Endothelial cell of umbilical vein (primary cell): Measurements from ENCODE around the gene IRF9. TPM values are rescaled to one million over a fixed set of nuclear protein-coding genes. Genes with fewer than 3 reads are reported as not detected.

ENCODE experiments used
- BruUV-seq: library from RNA; stranded (reverse); fragments of 400-500 nt; replicated peaks from 2 replicates; lab custom pipeline; 2021; lab: Mats Ljungman, UMichigan
- CTCF ChIA-PET: fragments of 300-600, 350-600 bp; sonication (Branson Sonifier 250); formaldehyde crosslinking; loops from one replicate; lab custom pipeline; 2021; ENCODE audit warnings: antibody characterized with exemption, inconsistent platforms; lab: Charles Lee
- POLR2A ChIA-PET: fragments of 300-600, 350-600 bp; sonication (Branson Sonifier 250); formaldehyde crosslinking; loops from one replicate; lab custom pipeline; 2021; ENCODE audit warnings: antibody characterized with exemption, inconsistent platforms; lab: Charles Lee
- DNase-seq: peaks from one replicate; pipeline ENCODE4 v3.0.0-alpha.2; 2011; ENCODE audit warnings: low read depth, low spot score
- FAIRE-seq: peaks from 2 replicates; lab custom pipeline; 2011; peaks lifted over from hg19 to GRCh38; lab: Jason Lieb, UNC
- H2AFZ ChIP-seq: 2 replicates; pipeline ENCODE4 v1.6.0; 2012; ENCODE audit warnings: low read depth, low read length, control low read depth, inconsistent platforms
- H3K27ac ChIP-seq: 2 replicates; pipeline ENCODE4 v1.5.1; 2011; ENCODE audit warnings: low read depth, mild to moderate bottlenecking, control low read depth, low read length, moderate library complexity; ENCODE audit not compliant: insufficient read depth
- H3K27me3 ChIP-seq, 2 experiments: 2 replicates each; pipeline versions ENCODE4 v1.6.0 to v1.6.1; 2011; ENCODE audit warnings: low read length in 2 of 2, mixed read lengths in 1 of 2; ENCODE audit not compliant: control insufficient read depth in 2 of 2, insufficient read depth in 2 of 2
- H3K36me3 ChIP-seq, 2 experiments: 2 replicates in 1 of 2; 3 replicates in 1 of 2; pipeline ENCODE4 v1.5.1; 2011; ENCODE audit warnings: low read length in 2 of 2, mild to moderate bottlenecking in 1 of 2, moderate library complexity in 1 of 2; ENCODE audit not compliant: control insufficient read depth in 2 of 2, insufficient read depth in 2 of 2; ENCODE audit errors: extremely low read depth in 1 of 2
- H3K4me1 ChIP-seq: 3 replicates; pipeline ENCODE4 v1.5.1; 2011; ENCODE audit warnings: mild to moderate bottlenecking, low read length; ENCODE audit not compliant: control insufficient read depth, insufficient read depth; ENCODE audit errors: extremely low read depth
- H3K4me2 ChIP-seq: 2 replicates; pipeline ENCODE4 v1.6.1; 2011; ENCODE audit warnings: low read length, control low read depth, mixed read lengths; ENCODE audit not compliant: insufficient read depth
- H3K4me3 ChIP-seq, 3 experiments: fragments of 200-600 bp in 1 of 3; sonication (generic), shearing (Covaris generic) in 1 of 3; replicated peaks in 1 of 3; 2 replicates each; pipeline ENCODE4 v1.5.1; 2011 to 2016; ENCODE audit warnings: control low read depth in 3 of 3, low read length in 3 of 3, mild to moderate bottlenecking in 2 of 3, inconsistent platforms in 1 of 3, low read depth in 1 of 3, moderate library complexity in 1 of 3; ENCODE audit not compliant: insufficient read depth in 1 of 3
- H3K79me2 ChIP-seq: 2 replicates; pipeline ENCODE4 v1.6.0; 2012; ENCODE audit warnings: low read length, inconsistent platforms; ENCODE audit not compliant: control insufficient read depth, insufficient read depth
- H3K9ac ChIP-seq: replicated peaks from 2 replicates; pipeline ENCODE3; 2011; ENCODE audit warnings: low read length, control low read depth; ENCODE audit not compliant: insufficient read depth; ENCODE audit errors: extremely low read depth
- H3K9me1 ChIP-seq: replicated peaks from 3 replicates; pipeline ENCODE4 v1.6.0; 2011; ENCODE audit warnings: mild to moderate bottlenecking, low read length; ENCODE audit not compliant: control insufficient read depth, insufficient read depth; ENCODE audit errors: extremely low read depth
- H3K9me3 ChIP-seq: replicated peaks from 2 replicates; pipeline ENCODE4 v1.5.1; 2012; ENCODE audit warnings: low read length, inconsistent platforms; ENCODE audit not compliant: control insufficient read depth, insufficient read depth
- H4K20me1 ChIP-seq: replicated peaks from 2 replicates; pipeline ENCODE3; 2011; ENCODE audit warnings: mild to moderate bottlenecking, low read length; ENCODE audit not compliant: control insufficient read depth, insufficient read depth; ENCODE audit errors: extremely low read depth
- CTCF ChIP-seq, 2 donors: IDR thresholded peaks; 1 replicate in 1 of 2; 2 replicates in 1 of 2; pipeline ENCODE4 v1.5.1; 2011; ENCODE audit warnings: low read length in 2 of 2, mild to moderate bottlenecking in 2 of 2, moderate library complexity in 2 of 2, control low read depth in 1 of 2, inconsistent platforms in 1 of 2, low read depth in 1 of 2; ENCODE audit not compliant: insufficient read depth in 1 of 2; ENCODE audit errors: extremely low read depth in 1 of 2
- EZH2 ChIP-seq: IDR thresholded peaks from 2 replicates; pipeline ENCODE4 v1.6.1; 2012; ENCODE audit warnings: borderline replicate concordance, low read depth, mild to moderate bottlenecking, moderate library complexity, low read length, inconsistent platforms; ENCODE audit not compliant: severe bottlenecking
- FOS ChIP-seq: IDR thresholded peaks from 2 replicates; pipeline ENCODE4 v1.6.1; 2011; ENCODE audit warnings: mild to moderate bottlenecking, low read length, moderate library complexity, borderline replicate concordance; ENCODE audit not compliant: insufficient read depth
- GATA2 ChIP-seq: IDR thresholded peaks from 2 replicates; pipeline ENCODE4 v1.7.0; 2011; ENCODE audit warnings: low read depth, mild to moderate bottlenecking, moderate library complexity, mixed read lengths, low read length; ENCODE audit not compliant: insufficient read length, insufficient read depth
- JUN ChIP-seq: IDR thresholded peaks from 2 replicates; pipeline ENCODE4 v1.6.1; 2011; ENCODE audit warnings: borderline replicate concordance, low read depth; ENCODE audit not compliant: insufficient read length, insufficient read depth
- MAX ChIP-seq: IDR thresholded peaks from 2 replicates; pipeline ENCODE4 v1.6.1; 2011; ENCODE audit not compliant: insufficient read depth, insufficient read length
- MYC ChIP-seq: IDR thresholded peaks from one replicate; pipeline ENCODE4 v1.6.1; 2011; ENCODE audit warnings: mild to moderate bottlenecking, low read depth, low read length
- POLR2A ChIP-seq: IDR thresholded peaks from 2 replicates; pipeline ENCODE4 v1.6.1; 2012; ENCODE audit warnings: low read depth, mild to moderate bottlenecking, control low read depth, low read length
- POLR2AphosphoS5 ChIP-seq: IDR thresholded peaks from 2 replicates; pipeline ENCODE4 v1.6.1; 2012; ENCODE audit warnings: low read depth, mild to moderate bottlenecking, control low read depth, low read length, moderate library complexity; ENCODE audit not compliant: insufficient read depth
- dilution Hi-C: fragments of 300-500 bp; cut with MboI; formaldehyde crosslinking; loops from one replicate; pipeline ENCODE4 v1.15.0; 2019; ENCODE audit warnings: low sequenced_read_pairs; ENCODE audit not compliant: extremely low pct_ligation_motif_present
- intact Hi-C: fragments of 100-400 bp; cut with micrococcal nuclease; formaldehyde crosslinking; loops from one replicate; pipeline ENCODE4 v1.10.0; 2022
- polyA plus RNA-seq, 4 experiments: library from polyadenylated mRNA; depleted of rRNA in 3 of 4; stranded (reverse) in 3 of 4; unstranded in 1 of 4; fragments of >200 nt; gene quantifications; 2 replicates each; pipeline versions ENCODE4 v1.2.1 to v1.2.3, GENCODE V29; 2011 to 2012; ENCODE audit warnings: missing spikeins in 1 of 4
- total RNA-seq: library from RNA; stranded (reverse); gene quantifications from 2 replicates; pipeline ENCODE4 v1.2.3, GENCODE V29; 2021

IRF9 gene
- total and polyA plus RNA-seq, 2 donors (not counting 3 experiments of a cell fraction or from before 2014, with no cell fraction given), result 44.6 to 46.1 TPM

- Histone ChIP-seq H3K9ac (no peak overlapping the region), H3K27ac (no peak overlapping the region), H3K79me2 (no peaks in the 10 kb centered on the region), H3K9me1 (no peaks in the 10 kb centered on the region), H4K20me1 (no peaks in the 10 kb centered on the region), H2AFZ (no peak overlapping the region), H3K9me3 (no peaks in the 10 kb centered on the region), H3K4me2 (no peak overlapping the region), H3K36me3 (peaks cover 8 to 21% of the 10 kb centered on the region in 2 experiments), H3K4me1 (peaks cover 13% of the 10 kb centered on the region), H3K4me3 (no peak overlapping the region), H3K27me3 (no peaks in the 10 kb centered on the region)
- CTCF ChIA-PET, result interaction anchor here (1.0 to 3.3 kb wide), 6 partner anchors 10 to 58 kb away, joined by 3 to 16 read pairs (median 7); partner anchors contain the start of genes IRF9 and PSME1
- no TSS peak for BruUV-seq
- DNase-seq (no peak), FAIRE-seq (no peak)
- intact Hi-C loops, result no loop called here
- dilution Hi-C loops, result no loop called here
- POLR2A ChIA-PET, result interaction anchor here (1.6 kb wide), 1 partner anchor 25 kb away, joined by 4 read pairs; the partner anchor contains the start of gene EMC9
- no peak for TF ChIP-seq EZH2
- no peak for TF ChIP-seq GATA2
- TF ChIP-seq MYC, result no peak
- no peak for TF ChIP-seq CTCF (IDR thresholded peaks at IDR 0.05; ENCODE audit: extremely low read depth in 1 of 2, insufficient read depth in 1 of 2, low read depth in 1 of 2, low read length in 2 of 2)
- TF ChIP-seq FOS, result no peak
- TF ChIP-seq POLR2AphosphoS5, result no peak
- no peak for TF ChIP-seq JUN
- TF ChIP-seq POLR2A, result no peak
- TF ChIP-seq MAX, result no peak
These were observed 44.8 kb upstream of the IRF9 start for GRCh38 chr14:24116128-24116814.
